Activated gamma-delta T cell treated with anti-CD3 and anti-CD28 coated beads, Interleukin-2, amount 50 U/mL, for 16 hours (primary cell): ENCODE data around the gene CLECL1.
"Not testable (repeated sequence)": the region's sequence is repeated elsewhere in the genome, so short reads cannot be mapped to it uniquely, and the experiment has no call there.

Experiments used
- DNase-seq: peaks from one replicate; pipeline ENCODE4 v3.0.0-alpha.2; 2020; ENCODE audit warnings: low read depth

The CLECL1 gene

GRCh38 chr12:9719790-9720189 lies 13.1 kb downstream of the CLECL1 start:
- no peak for DNase-seq

- no peak for DNase-seq
Observed at GRCh38 chr12:9718968-9719367, 13.9 kb downstream of the CLECL1 start.

GRCh38 chr12:9717070-9717925 lies 15.6 kb downstream of the CLECL1 start:
- DNase-seq = no peak

- not testable (repeated sequence) for DNase-seq
Observed at GRCh38 chr12:9713032-9713558, 19.8 kb downstream of the CLECL1 start.

- no peak for DNase-seq
Observed at GRCh38 chr12:9711664-9712063, 21.2 kb downstream of the CLECL1 start.

GRCh38 chr12:9710584-9711375 lies 22.1 kb downstream of the CLECL1 start:
- DNase-seq = no peak

- DNase-seq = no peak
Observed at GRCh38 chr12:9708853-9709252, 24.0 kb downstream of the CLECL1 start.

- DNase-seq = peak; percentile 56
Observed at GRCh38 chr12:9707864-9708808, 24.8 kb downstream of the CLECL1 start.

GRCh38 chr12:9707356-9707755 lies 25.5 kb downstream of the CLECL1 start:
- DNase-seq = no peak

- DNase-seq = no peak
Observed at GRCh38 chr12:9706086-9706685, 26.7 kb downstream of the CLECL1 start.

- not testable (repeated sequence) for DNase-seq
Observed at GRCh38 chr12:9704561-9704960, 28.3 kb downstream of the CLECL1 start.

GRCh38 chr12:9702255-9702654 lies 30.6 kb downstream of the CLECL1 start:
- peak; percentile 24 for DNase-seq

- DNase-seq = no peak
Observed at GRCh38 chr12:9701380-9702154, 31.3 kb downstream of the CLECL1 start.

GRCh38 chr12:9700606-9700956 lies 32.3 kb downstream of the CLECL1 start:
- DNase-seq = no peak

- no peak for DNase-seq
Observed at GRCh38 chr12:9699898-9700605, 32.8 kb downstream of the CLECL1 start.

GRCh38 chr12:9699269-9699897 lies 33.5 kb downstream of the CLECL1 start:
- no peak for DNase-seq

- DNase-seq = no peak
Observed at GRCh38 chr12:9698681-9699080, 34.2 kb downstream of the CLECL1 start.

GRCh38 chr12:9697619-9698018 lies 35.3 kb downstream of the CLECL1 start:
- DNase-seq = no peak

GRCh38 chr12:9695661-9696060 lies 37.2 kb downstream of the CLECL1 start:
- not testable (repeated sequence) for DNase-seq
